Measurements from ENCODE around the gene TET2. TPM values are rescaled to one million over a fixed set of nuclear protein-coding genes. Genes with fewer than 3 reads are reported as not detected.

Gene TET2
- total RNA-seq, 6 experiments from 2014 or later, result 5.8 to 8.8 (median 7.0) TPM

DNA sequence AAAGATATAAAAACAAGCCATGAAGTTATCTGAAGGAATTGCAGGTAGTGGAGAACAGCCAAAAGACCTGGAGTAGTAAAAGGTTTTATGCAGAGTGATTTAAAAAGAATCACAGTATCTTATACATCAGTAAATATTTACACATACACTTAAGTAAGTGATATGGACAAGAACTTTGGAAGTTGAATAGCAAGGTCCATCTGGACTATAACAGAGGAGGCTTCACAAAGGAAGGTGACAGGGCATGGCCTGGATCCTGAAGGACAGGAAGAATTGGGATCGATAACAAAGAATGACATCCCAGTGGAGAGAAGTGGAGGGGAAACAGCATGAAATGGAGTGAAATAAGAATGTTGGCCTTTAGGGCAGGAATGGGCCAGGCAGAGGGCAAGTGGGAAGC lies 46.2 kb downstream of the TET2 start:
- H3K27ac ChIP-seq, result no peak overlapping the region
- peak in 1 of 4 donors; percentile 25 for ATAC-seq
- no peak for DNase-seq
- no peaks in the 10 kb centered on the region for H3K9me3 ChIP-seq
- 56% methylated on average over 1 of the region's 1 CpG for WGBS (ENCODE audit: insufficient coverage, low coverage, low lambda C conversion rate, missing lambda C conversion rate)
- intact Hi-C loops (cut with DNase I), result no loop called here
- TF ChIP-seq, protein P1, sequence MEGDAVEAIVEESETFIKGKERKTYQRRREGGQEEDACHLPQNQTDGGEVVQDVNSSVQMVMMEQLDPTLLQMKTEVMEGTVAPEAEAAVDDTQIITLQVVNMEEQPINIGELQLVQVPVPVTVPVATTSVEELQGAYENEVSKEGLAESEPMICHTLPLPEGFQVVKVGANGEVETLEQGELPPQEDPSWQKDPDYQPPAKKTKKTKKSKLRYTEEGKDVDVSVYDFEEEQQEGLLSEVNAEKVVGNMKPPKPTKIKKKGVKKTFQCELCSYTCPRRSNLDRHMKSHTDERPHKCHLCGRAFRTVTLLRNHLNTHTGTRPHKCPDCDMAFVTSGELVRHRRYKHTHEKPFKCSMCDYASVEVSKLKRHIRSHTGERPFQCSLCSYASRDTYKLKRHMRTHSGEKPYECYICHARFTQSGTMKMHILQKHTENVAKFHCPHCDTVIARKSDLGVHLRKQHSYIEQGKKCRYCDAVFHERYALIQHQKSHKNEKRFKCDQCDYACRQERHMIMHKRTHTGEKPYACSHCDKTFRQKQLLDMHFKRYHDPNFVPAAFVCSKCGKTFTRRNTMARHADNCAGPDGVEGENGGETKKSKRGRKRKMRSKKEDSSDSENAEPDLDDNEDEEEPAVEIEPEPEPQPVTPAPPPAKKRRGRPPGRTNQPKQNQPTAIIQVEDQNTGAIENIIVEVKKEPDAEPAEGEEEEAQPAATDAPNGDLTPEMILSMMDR (IDR thresholded peaks at IDR 0.05), result no peak
- no peak for TF ChIP-seq POLR2A (IDR thresholded peaks at IDR 0.05)
- no peak overlapping the region for H3K4me3 ChIP-seq
- no peaks in the 10 kb centered on the region for H3K27me3 ChIP-seq
- H3K4me1 ChIP-seq, result peaks cover 0 to 9% (median 0%) of the 10 kb centered on the region in 4 donors
- H3K36me3 ChIP-seq, result no peaks in the 10 kb centered on the region

DNA sequence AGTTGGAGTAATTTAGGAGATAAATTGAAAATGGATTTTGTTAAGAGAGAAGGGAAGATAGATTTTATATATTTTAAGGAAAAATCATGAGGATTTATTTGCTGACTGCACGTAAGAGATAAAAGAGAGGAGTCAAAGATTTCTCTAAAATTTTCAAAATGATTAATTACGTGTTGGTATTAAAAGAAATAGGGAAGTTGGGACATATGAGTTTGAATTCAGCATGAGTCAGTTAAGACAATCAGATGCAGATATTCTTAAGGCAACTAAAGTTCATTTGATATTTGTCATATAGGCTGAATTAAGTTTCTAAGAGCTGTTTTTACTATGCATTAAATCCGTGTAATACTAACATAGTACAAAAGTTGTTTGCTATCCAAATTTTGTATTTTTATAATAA lies 46.9 kb downstream of the TET2 start:
- Histone ChIP-seq H3K4me3 (no peak overlapping the region), H3K36me3 (no peaks in the 10 kb centered on the region), H3K4me1 (peaks cover 0 to 9% (median 0%) of the 10 kb centered on the region in 4 donors), H3K27me3 (no peaks in the 10 kb centered on the region), H3K9me3 (no peaks in the 10 kb centered on the region), H3K27ac (no peak overlapping the region)
- DNase-seq (no peak), ATAC-seq (no peak)
- no peak for TF ChIP-seq POLR2A (IDR thresholded peaks at IDR 0.05)
- TF ChIP-seq, protein P1 (IDR thresholded peaks at IDR 0.05), result no peak
- WGBS (ENCODE audit: insufficient coverage, low coverage, low lambda C conversion rate, missing lambda C conversion rate), result 59% methylated on average over 3 of the region's 3 CpGs
- intact Hi-C loops (cut with DNase I), result no loop called here

DNA sequence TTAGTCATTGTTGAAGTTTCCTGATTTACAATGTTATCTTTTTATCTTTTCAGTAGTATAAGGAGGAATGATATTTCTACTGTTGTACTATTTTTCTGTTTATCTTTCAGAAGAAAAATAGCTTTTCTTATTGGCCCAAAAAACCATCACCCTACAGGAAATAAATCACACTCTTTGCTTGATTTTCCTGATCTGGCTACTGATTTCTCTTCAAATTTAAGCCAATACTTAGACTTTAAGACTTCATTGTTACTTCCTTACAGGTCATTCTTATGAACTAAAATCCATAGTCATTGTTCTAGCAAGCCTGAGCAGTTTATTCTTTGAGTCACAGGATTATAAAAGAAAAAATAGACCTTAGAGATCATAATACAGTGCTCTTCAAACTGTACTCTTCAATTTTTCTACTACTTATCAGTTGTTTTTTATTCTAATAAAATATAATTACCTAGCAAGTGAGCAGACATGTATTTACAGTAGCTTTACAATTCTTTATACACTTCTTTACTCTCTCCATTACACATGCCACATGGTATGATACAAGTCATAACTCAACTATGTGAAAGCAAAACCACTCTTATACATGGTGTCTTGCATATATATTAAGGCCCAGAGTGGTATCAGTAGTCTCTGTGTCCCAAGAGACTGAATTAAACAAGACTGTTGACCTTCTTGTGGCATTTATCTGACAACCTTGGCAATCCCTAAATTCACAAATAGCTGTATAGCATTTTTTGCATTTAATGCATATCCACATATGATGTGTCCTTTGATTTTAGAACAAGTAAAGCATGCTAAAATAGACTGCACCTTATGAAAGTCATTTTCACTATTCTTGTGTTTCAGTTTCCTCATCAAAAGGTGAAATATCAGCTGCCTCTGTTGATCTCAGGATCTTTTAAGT lies 47.9 kb downstream of the TET2 start:
- Histone ChIP-seq H3K36me3 (no peaks in the 10 kb centered on the region), H3K9me3 (no peaks in the 10 kb centered on the region), H3K27me3 (no peaks in the 10 kb centered on the region), H3K4me1 (peaks cover 0 to 9% (median 0%) of the 10 kb centered on the region in 4 donors), H3K27ac (no peak overlapping the region), H3K4me3 (no peak overlapping the region)
- DNase-seq (no peak), ATAC-seq (no peak)
- TF ChIP-seq, protein P1 (IDR thresholded peaks at IDR 0.05), result no peak
- no peak for TF ChIP-seq POLR2A (IDR thresholded peaks at IDR 0.05)
- intact Hi-C loops (cut with DNase I), result no loop called here

DNA sequence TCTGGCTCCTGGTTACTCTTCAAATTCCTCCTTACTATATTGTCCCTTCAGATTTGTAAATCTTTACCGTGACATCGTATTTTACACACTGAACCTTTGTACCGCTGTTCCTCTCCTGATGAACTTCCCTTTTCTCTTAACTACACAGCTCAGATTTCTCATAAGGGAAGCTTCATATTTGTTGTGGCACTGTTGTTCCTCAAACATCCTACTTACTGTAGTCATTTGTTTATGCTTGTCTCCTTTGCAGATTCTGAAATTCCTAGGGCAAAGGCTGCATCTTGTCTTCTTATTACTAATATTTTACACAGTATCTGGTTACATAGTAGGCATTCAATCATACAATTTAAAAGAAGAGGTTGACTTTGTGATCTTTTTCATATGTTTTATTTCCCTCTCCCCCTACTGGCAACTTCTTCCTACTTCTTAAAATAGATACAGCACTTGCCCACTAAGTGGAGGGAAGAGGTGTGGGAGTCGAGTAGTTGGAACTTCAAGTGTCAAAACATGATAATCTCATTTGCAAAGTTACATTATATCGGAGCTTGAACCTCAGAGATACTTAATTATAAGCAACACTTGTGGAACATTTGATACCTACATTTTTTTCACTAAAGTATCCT lies 50.0 kb downstream of the TET2 start:
- Histone ChIP-seq H3K27me3 (no peaks in the 10 kb centered on the region), H3K27ac (no peak overlapping the region), H3K36me3 (no peaks in the 10 kb centered on the region), H3K9me3 (no peaks in the 10 kb centered on the region), H3K4me3 (no peak overlapping the region), H3K4me1 (peaks cover 0 to 9% (median 0%) of the 10 kb centered on the region in 4 donors)
- WGBS (ENCODE audit: insufficient coverage, low coverage, low lambda C conversion rate, missing lambda C conversion rate), result 58% methylated on average over 5 of the region's 5 CpGs
- ATAC-seq, result peak; percentile 55 to 70 (median 62)
- TF ChIP-seq POLR2A (IDR thresholded peaks at IDR 0.05), result no peak
- TF ChIP-seq, protein P1 (IDR thresholded peaks at IDR 0.05), result peak; percentile 17 to 22 (median 18)
- no peak for DNase-seq
- intact Hi-C loops (cut with DNase I), result no loop called here

Measured in right lobe of liver (tissue), 6 donors.